ENCODE measurements around the gene SPATA6L. TPM values are rescaled to one million over a fixed set of nuclear protein-coding genes. Genes with fewer than 3 reads are reported as not detected.
"Not testable (repeated sequence)": the region's sequence is repeated elsewhere in the genome, so short reads cannot be mapped to it uniquely, and the experiment has no call there.

Gene SPATA6L
- total RNA-seq, 3 donors from 2014 or later (not counting 1 experiment from before 2014, with no cell fraction given): 2.0 to 4.7 (median 4.3) TPM

DNA sequence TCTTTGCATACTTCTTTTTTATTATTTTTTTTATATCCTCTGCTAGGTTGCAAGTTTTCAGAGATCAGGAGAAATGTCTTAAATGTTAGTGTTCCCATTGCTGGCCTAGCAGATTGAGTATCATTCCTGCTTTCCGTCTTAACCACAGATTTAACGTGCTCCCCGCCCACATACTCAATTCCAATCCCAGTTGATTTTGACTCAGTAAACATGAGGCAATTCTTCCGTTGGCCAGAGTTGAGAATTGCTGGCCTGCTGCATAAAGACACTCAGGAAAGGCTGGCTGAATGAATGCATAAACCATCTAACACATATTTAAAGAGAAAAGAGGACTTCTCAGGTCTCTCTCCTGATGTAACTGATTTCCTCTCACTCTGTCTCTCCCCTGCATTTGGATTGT is 51.0 kb downstream of the SPATA6L start:
- ATAC-seq (no peak), DNase-seq (no peak)
- peaks cover 6% of the 10 kb centered on the region for H3K4me1 ChIP-seq (ENCODE audit: control insufficient read depth, insufficient read depth, low read length)
- 81% methylated on average over 4 of the region's 4 CpGs for WGBS (ENCODE audit: insufficient coverage)
- intact Hi-C loops (cut with micrococcal nuclease): no loop called here
- H3K27me3 ChIP-seq (ENCODE audit: control insufficient read depth, insufficient read depth, low read length): no peaks in the 10 kb centered on the region
- no peak overlapping the region for H3K27ac ChIP-seq (ENCODE audit: low read length)
- TF ChIP-seq, protein P1, sequence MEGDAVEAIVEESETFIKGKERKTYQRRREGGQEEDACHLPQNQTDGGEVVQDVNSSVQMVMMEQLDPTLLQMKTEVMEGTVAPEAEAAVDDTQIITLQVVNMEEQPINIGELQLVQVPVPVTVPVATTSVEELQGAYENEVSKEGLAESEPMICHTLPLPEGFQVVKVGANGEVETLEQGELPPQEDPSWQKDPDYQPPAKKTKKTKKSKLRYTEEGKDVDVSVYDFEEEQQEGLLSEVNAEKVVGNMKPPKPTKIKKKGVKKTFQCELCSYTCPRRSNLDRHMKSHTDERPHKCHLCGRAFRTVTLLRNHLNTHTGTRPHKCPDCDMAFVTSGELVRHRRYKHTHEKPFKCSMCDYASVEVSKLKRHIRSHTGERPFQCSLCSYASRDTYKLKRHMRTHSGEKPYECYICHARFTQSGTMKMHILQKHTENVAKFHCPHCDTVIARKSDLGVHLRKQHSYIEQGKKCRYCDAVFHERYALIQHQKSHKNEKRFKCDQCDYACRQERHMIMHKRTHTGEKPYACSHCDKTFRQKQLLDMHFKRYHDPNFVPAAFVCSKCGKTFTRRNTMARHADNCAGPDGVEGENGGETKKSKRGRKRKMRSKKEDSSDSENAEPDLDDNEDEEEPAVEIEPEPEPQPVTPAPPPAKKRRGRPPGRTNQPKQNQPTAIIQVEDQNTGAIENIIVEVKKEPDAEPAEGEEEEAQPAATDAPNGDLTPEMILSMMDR (IDR thresholded peaks at IDR 0.05): no peak
- H3K36me3 ChIP-seq (ENCODE audit: control insufficient read depth, insufficient read depth, low read length): no peaks in the 10 kb centered on the region
- no peak overlapping the region for H3K27ac Mint-ChIP-seq
- no peaks in the 10 kb centered on the region for H3K27me3 Mint-ChIP-seq (ENCODE audit: low read depth in 2 of 2)
- H3K9me3 Mint-ChIP-seq: no peaks in the 10 kb centered on the region
- no peak overlapping the region for H3K4me3 ChIP-seq (ENCODE audit: low read length)
- no peaks in the 10 kb centered on the region for H3K9me3 ChIP-seq (ENCODE audit: control insufficient read depth, insufficient read depth, low read length)
- H3K36me3 Mint-ChIP-seq: no peaks in the 10 kb centered on the region
- H3K4me3 Mint-ChIP-seq: no peak overlapping the region
- peaks cover 9% of the 10 kb centered on the region in 2 donors for H3K4me1 Mint-ChIP-seq

DNA sequence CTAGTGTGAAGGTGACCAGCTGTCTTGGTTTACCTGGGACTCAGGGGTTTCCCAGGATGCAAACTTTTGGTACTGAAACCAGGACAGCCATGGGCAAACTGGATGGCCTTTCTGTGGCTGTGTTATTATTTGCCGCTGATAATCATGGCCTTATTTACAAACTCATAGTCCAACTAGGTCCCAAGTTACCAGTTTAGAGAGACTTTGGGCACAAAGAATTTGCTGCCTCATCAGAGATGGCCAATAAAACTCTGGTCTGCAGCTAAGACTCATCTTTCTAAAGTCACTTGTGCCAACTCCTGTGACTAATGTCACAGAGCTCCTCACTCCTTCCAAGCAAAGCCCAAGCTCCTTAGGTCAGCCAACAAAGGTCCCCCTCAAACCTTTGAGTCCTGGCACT is 51.7 kb downstream of the SPATA6L start:
- no peak overlapping the region for H3K4me3 ChIP-seq (ENCODE audit: low read length)
- TF ChIP-seq, protein P1 (IDR thresholded peaks at IDR 0.05): no peak
- H3K36me3 ChIP-seq (ENCODE audit: control insufficient read depth, insufficient read depth, low read length): no peaks in the 10 kb centered on the region
- no peak for DNase-seq
- H3K4me1 Mint-ChIP-seq: peaks cover 3% of the 10 kb centered on the region in 2 donors
- no peak for ATAC-seq
- no peaks in the 10 kb centered on the region for H3K9me3 Mint-ChIP-seq
- H3K4me1 ChIP-seq (ENCODE audit: control insufficient read depth, insufficient read depth, low read length): no peaks in the 10 kb centered on the region
- 94% methylated on average over 1 of the region's 1 CpG for WGBS (ENCODE audit: insufficient coverage)
- H3K27ac Mint-ChIP-seq: no peak overlapping the region
- no peaks in the 10 kb centered on the region for H3K27me3 ChIP-seq (ENCODE audit: control insufficient read depth, insufficient read depth, low read length)
- H3K4me3 Mint-ChIP-seq: no peak overlapping the region
- no peaks in the 10 kb centered on the region for H3K27me3 Mint-ChIP-seq (ENCODE audit: low read depth in 2 of 2)
- no peaks in the 10 kb centered on the region for H3K36me3 Mint-ChIP-seq
- no peaks in the 10 kb centered on the region for H3K9me3 ChIP-seq (ENCODE audit: control insufficient read depth, insufficient read depth, low read length)
- H3K27ac ChIP-seq (ENCODE audit: low read length): no peak overlapping the region
- intact Hi-C loops (cut with micrococcal nuclease): no loop called here

DNA sequence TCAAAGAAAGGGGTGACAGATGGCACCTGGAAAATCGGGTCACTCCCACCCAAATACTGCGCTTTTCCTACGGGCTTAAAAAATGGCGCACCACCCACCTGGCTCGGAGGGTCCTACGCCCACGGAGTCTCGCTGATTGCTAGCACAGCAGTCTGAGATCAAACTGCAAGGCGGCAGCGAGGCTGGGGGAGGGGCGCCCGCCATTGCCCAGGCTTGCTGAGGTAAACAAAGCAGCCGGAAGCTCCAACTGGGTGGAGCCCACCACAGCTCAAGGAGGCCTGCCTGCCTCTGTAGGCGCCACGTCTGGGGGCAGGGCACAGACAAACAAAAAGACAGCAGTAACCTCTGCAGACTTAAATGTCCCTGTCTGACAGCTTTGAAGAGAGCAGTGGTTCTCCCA is 60.2 kb downstream of the SPATA6L start:
- H3K36me3 ChIP-seq (ENCODE audit: control insufficient read depth, insufficient read depth, low read length); H3K27me3 Mint-ChIP-seq (ENCODE audit: low read depth in 2 of 2); ATAC-seq; H3K27ac ChIP-seq (ENCODE audit: low read length); intact Hi-C loops (cut with micrococcal nuclease); H3K9me3 ChIP-seq (ENCODE audit: control insufficient read depth, insufficient read depth, low read length); H3K27me3 ChIP-seq (ENCODE audit: control insufficient read depth, insufficient read depth, low read length); H3K4me1 Mint-ChIP-seq; H3K4me1 ChIP-seq (ENCODE audit: control insufficient read depth, insufficient read depth, low read length); H3K36me3 Mint-ChIP-seq; DNase-seq; H3K4me3 ChIP-seq (ENCODE audit: low read length); H3K9me3 Mint-ChIP-seq; H3K27ac Mint-ChIP-seq; H3K4me3 Mint-ChIP-seq: not testable (repeated sequence)
- WGBS (ENCODE audit: insufficient coverage): 67% methylated on average over 11 of the region's 15 CpGs

DNA sequence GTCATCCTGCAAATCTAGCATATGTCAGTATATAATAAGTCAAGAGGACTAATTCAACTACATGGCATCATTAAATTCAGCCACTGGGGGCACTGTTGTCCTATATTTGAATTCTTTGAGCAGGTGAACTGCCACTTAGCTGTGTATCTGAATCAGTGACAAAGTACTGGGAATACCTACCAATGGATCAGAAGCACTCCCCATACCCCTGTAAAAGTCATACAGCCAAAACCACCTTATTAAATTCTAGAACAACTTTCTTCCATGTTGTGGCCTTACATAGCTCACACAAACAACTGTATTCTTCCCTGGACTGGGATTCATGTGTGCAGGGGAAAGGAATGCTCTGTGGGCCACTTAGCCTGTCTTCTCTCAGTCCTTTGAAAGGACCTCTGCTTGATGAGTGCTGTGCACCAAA is 61.6 kb downstream of the SPATA6L start:
- peaks cover 6 to 20% of the 10 kb centered on the region in 2 donors for H3K4me1 Mint-ChIP-seq
- peak; percentile 79 to 92 (median 81) for ATAC-seq
- H3K36me3 Mint-ChIP-seq: no peaks in the 10 kb centered on the region
- no peak overlapping the region for H3K4me3 ChIP-seq (ENCODE audit: low read length)
- no peak overlapping the region for H3K27ac ChIP-seq (ENCODE audit: low read length)
- H3K27me3 Mint-ChIP-seq (ENCODE audit: low read depth in 2 of 2): no peaks in the 10 kb centered on the region
- no peaks in the 10 kb centered on the region for H3K36me3 ChIP-seq (ENCODE audit: control insufficient read depth, insufficient read depth, low read length)
- peak; percentile 30 to 82 for DNase-seq
- no peaks in the 10 kb centered on the region for H3K9me3 ChIP-seq (ENCODE audit: control insufficient read depth, insufficient read depth, low read length)
- intact Hi-C loops (cut with micrococcal nuclease): loop anchor here (1.0 kb wide), 2 partner anchors 320 to 381 kb away; partner anchors contain the start of gene JAK2
- TF ChIP-seq, protein P1 (IDR thresholded peaks at IDR 0.05): peak; percentile 82
- no peak overlapping the region for H3K4me3 Mint-ChIP-seq
- no peak overlapping the region for H3K27ac Mint-ChIP-seq
- H3K4me1 ChIP-seq (ENCODE audit: control insufficient read depth, insufficient read depth, low read length): peaks cover 3% of the 10 kb centered on the region
- no peaks in the 10 kb centered on the region for H3K27me3 ChIP-seq (ENCODE audit: control insufficient read depth, insufficient read depth, low read length)
- H3K9me3 Mint-ChIP-seq: no peaks in the 10 kb centered on the region
